Measurements from ENCODE around the gene NR2F1. TPM values are rescaled to one million over a fixed set of nuclear protein-coding genes. Genes with fewer than 3 reads are reported as not detected.

NR2F1 gene
- 9.1 and 10.2 TPM in 2 replicates for total RNA-seq

DNA sequence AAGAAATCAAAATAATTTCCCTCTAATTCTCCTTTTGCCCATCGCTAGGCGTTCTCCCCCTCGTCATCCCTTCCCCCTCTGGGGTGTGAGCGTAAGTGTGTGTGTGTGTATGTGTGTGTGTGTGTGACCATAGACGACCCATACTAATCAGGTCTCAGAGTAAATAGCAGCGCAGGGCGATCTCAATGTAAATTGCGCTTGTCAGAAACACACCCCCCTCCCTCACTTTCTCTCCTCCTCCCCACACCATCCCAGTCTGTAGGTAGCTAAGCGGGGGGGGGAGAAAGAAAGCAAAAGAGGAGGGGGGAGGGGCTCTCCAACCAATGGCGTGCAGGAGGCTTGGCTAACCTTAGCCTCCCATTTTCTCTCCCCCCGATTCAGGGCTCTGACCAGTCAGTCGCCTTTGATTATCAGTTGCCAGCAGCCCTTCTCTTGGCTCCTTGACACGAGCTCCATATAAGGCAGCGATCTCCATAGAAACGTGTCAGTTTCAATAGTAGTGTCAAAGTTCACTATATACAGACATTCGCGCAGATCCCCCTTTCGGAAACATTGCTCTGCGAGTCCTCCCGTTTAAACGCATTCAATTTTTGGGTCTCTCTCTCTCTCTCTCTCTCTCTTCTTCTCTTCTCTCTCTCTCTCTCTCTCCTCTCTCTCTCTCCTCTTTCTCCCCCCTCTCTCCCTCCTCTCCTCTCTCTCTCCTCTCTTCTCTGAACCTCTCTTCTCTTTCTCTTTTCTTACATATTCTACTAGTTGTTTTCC, at the start of gene NR2F1:
TSS of gene NR2F1 (plus strand) at position 546 of the 762 bp plus-strand sequence. CDS start 1,802 bp downstream, outside the sequence.

DNA sequence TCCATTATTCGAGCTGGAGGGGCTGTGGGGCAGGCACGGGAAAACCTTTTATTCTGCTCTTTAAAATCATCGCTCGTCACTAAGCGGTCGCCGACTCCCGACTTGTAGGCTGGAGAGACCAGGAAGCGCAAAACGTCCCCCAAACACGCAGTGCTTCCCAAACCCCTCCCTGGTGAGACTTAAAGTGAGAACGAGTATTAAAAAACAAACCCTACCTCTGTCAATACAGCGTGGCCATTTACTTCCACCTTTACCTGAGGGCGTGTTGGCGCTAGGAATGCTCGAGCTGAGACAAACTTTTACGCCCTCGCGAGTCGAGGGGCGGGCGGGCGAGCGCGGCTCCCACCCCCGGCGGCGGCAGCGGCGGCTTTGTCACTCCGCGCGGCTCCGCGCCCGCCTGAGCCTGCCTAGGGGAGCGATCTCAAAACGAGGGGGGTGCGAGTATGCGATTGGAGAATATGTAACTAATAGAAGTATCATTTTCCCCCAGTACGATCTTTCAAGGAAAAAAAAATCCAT, 2.0 kb upstream of the NR2F1 start, which contains the start of gene NR2F1-AS1:
TSS of gene NR2F1-AS1 (minus strand) at position 293 of the 519 bp plus-strand sequence.

Other genes starting within 250 kb of the NR2F1 start
- 10.7 and 11.4 TPM in 2 replicates for gene NR2F1-AS1, start 2.0 kb upstream of the NR2F1 start, total RNA-seq
- gene POU5F2, start 158.4 kb downstream of the NR2F1 start, total RNA-seq, result 1.1 and 1.2 TPM in 2 replicates

Data from smooth muscle cell of the pulmonary artery (primary cell).